Inferior parietal cortex (tissue), 1 donor: Measurements from ENCODE around the gene EIF5.
A peak's percentile ranks its signal among the peaks of the same experiment; 100 is the strongest.

Source experiments
- DNase-seq: peaks from one replicate; pipeline ENCODE4 v3.0.0-alpha.2; 2016; ENCODE audit errors: extremely low spot score

EIF5 gene

DNA sequence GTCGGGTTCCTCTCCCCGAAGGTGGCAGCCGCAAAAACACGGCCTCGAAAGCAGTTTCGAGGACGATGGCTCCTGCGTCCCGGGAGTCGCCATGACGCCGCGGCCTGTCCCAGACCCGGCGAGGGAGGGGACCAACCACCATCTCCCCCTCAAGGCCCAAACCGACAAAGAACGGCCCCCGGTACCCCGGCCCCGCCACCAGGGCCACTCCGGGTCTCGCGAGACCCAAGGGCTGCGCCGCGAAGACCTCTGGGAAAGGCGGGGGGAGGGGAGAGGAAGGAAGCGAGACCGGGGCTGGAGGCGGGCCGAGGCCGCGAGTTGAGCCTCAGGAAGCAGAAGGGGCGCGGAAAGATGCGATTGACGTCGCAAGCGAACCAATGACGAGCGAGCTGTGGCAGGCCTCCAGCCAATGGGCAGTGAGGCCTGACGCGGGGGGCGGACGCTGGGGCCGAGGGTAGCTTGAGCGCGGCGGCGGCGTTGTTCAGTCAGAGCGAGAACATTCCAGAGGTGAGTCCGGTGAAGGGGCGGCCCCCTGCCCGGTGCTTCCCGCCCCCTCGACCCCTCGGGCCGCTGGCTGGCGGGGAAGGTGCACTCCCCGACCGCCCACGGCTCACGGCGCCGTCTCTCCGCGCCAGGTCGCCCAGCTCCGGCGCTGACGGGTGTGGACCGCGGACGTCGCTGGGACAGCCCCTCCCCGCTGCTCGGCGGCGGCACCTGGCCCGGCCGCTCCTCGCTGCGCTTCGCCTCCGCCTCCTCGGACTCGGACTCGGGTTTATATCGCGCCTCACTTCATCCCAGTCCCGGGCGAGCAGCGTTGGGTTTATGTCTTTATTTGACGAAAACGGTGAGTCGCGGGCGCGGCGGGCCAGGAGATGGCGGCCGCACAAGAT lies at the start of gene EIF5:
EIF5 (plus strand) TSS at position 484 of the 890 bp plus-strand sequence. CDS start 1,624 bp downstream, outside the sequence.
- DNase-seq: peak; percentile 99

- DNase-seq: no peak
Measured at GRCh38 chr14:103284574-103285467, 49.2 kb upstream of the EIF5 start.

- no peak for DNase-seq
Measured at GRCh38 chr14:103286460-103286859, 47.6 kb upstream of the EIF5 start.

DNA sequence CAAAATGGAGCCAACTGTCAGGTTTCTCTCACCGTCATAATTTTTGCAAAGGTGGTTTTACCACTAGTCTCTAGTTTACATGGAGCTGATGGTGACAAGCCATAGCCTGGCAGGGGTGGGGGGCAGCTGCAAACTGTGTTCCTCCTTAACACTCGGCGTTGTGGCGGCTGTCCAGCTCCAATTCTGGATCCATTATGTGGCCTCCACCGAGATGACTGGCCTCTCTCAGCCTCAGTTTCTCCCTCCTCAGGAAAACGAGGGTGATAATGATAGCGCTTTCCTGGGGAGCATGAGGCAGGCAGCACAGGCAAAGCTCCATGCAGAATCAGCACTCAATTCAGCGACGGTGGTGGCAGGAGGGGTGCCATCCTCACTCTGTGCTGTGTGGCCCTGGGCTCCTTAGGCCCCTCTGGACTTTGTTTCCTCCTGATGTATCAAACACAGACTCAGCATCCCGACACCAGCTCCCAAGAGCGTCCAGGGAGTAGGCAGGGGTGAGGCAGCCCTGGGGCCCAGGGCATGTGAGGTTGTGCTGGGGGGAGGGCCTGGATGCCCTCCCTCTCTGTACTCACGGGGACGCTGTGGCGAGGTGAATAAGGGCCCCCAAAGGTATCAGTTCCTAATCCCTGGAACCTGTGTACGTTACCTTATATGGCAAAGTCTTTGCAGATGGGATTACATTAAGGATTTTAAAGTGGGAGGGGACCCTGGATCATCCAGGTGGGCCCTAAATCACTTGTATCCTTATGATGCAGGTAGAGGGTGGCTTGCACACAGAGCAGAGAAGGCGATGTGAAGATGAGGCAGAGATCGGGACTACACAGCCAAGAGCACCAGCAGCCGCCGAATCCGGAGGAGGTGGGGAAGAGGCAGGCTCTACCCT lies 46.8 kb upstream of the EIF5 start:
- no peak for DNase-seq

DNA sequence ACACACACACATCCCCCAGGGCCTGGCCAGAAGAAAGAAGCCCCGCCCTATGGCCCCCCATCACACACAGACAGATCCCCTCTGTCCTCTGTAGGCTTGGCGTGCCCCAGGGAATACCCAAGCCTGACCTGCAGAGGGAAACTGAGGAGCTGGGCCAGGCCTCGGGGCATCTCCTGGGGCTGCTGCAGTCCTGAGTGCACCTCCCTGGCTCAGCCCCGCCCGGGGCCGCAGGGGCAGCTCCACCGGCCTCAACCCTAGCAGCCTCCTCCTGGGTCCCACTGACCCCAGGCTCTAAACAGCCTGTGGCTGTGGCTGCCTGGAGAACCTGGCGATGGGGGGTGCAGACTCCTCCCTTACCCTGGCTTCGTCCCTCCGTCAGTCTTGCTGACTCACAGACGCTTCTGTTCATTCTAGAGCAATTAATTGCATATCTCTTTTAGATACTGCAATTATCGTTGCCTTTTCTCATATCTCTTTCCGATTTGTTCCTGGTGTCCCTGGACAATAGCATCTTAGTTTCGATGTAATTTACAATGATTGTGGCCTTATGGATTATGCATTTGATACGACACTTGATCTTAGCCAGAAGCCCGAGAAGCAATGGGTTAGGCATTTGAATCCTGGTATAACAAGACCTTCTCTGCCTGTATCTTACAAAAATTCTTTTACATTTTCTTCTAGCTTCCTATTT lies 45.8 kb upstream of the EIF5 start:
- no peak for DNase-seq

GRCh38 chr14:103290056-103290455 lies 44.0 kb upstream of the EIF5 start:
- no peak for DNase-seq

- no peak for DNase-seq
Measured at GRCh38 chr14:103290494-103290893, 43.5 kb upstream of the EIF5 start.

GRCh38 chr14:103290961-103291360 lies 43.1 kb upstream of the EIF5 start:
- no peak for DNase-seq

DNA sequence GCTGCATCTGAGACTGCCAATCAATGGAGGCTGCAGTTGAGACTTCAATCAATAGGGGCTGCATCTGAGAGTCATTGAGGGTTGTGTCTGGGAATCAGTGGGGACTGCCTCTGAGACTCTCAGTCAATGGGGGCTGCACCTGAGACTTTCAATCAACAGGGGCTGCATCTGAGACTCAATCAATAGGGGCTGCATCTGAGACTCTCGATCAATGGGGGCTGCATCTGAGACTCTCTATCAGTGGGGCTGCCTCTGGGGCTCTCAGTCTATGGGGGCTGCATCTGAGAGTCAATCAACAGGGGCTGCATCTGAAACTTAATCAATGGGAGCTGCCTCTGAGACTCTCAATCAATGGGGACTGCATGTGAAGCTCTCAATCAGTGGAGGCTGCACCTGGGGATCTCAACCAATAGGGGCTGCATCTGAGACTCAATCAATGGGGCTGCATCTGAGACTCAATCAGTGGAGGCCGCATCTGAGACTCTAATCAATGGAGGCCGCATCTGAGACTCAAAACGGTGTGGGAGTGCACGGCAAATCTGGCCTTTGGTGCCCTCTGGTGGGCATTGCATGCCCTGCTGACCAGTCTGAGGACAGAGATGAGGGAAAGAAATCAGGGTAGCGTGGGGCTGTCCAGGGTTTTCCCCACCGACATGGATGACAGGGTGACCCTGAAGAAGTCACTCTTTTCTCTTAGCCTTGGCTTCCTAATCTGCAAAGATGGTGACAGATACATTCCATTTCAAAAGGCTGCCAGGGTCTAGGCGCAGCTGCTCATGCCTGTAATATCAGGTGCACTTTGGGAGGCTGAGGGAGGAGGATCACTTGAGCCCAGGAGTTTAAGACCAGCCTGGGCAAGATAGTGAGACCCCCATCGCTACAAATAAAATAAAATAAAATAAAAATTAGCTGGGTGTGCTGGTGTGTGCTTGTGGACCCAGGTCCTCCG lies 41.3 kb upstream of the EIF5 start:
- peak; percentile 90 for DNase-seq

GRCh38 chr14:103293465-103293864 lies 40.6 kb upstream of the EIF5 start:
- no peak for DNase-seq

- no peak for DNase-seq
Measured at GRCh38 chr14:103294091-103294490, 39.9 kb upstream of the EIF5 start.

DNA sequence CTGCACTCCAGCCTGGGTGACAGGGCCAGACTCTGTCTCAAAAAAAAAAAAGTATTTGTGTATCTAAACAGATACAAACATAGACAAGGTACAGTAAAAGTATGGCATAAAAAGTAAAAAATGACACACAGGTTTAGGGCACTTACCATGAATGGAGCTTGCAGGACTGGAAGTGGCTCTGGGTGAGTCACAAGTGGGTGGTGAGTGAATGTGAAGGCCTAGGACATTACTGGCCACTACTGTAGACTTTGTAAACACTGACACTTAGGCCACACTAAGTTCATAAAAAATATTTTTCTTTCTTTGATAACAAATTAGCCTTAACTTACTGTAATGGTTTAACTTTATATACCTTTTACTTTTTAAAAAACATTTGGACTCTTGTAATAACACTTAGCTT lies 38.0 kb upstream of the EIF5 start:
- no peak for DNase-seq

DNA sequence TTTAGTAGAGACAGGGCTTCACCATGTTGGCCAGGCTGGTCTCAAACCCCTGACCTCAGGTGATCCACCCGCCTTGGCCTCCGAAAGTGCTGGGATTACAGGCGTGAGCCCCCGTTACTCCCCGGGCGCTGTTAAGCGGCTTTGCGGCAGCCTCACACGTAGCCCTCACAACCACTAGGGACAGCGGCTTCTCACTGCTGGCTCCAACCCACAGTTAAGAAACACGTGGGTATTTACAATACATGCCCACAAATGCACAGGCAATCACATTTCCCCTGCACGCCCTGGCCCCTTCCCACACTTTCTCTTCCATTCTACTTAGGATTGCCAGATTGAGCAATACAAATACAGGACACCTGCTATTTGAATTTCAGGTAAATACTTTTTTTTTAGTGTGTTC lies 37.0 kb upstream of the EIF5 start:
- DNase-seq: no peak

DNA sequence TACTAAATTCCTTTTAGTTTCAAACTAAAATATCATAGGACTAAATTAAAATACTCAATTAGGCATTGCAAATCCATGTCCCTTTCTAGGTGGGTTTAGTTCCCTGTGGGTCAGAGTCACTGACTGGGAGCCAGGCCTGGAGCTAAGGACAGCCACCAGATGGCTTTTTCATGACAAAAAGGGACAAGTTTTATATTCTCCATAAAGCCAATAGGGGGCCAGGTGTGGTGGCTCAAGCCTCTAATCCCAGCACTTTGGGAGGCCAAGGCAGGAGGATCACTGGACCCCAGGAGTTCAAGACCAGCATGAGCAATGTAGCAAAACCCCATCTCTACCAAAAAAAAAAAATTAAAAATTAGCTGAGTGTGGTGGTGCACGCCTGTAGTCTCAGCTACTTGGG lies 35.4 kb upstream of the EIF5 start:
- DNase-seq: no peak

DNA sequence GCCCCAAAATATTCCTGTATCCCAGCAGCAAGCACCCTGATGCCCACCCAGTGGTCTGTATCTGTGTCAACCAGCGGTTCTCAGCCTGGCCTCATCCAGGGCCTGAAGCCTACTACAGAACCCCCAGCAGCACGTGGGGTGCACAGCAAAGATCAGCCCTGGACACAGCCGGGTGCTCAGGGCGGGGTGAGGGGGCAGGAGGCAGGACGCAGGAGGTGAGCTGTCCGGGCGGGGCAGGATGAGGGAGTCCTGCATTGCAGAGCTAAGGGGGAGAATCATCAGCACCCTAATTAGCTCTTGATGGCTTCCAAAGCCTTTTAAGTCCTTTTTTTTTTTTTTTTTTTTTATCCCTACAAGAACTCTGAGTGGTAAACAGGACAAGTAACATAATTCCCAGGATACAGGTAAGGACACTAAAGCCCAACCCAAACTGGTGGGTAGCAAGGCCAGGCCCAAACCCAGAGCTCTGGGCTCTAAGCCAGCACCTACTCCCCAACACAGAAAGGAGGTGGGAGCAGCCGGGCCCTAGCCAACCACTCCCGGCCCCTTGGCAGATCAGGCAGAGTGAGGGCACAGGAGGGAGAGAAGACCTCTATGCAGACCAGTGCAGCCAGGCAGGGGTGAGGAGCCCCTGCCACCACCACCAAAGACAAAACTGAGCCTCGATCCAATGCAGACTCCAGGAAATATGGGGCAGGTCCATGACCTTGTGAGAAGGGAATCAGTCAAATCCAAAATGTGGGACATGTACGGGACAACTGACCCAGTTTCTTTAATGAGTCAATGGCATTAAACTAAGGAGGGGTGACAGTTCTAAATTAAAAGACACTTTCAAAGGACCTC lies 32.3 kb upstream of the EIF5 start:
- no peak for DNase-seq

DNA sequence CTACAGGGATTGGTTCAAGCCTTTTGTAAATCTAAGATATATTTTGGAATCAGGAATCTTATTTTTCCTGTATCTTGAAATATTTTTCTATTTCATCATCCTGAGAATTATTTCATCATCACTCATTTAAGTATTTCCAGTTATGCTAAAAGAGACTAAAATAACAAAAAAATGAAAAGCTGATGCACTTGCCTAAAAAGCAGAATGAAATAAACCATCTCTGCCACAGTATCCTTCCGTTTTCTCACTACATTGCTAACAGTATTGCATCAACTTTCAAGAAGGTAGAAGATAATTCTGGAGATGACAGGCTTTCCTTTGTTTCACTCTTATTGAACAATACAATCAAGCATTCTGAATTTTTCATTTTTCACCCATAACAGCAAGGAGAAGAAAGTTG lies 31.1 kb upstream of the EIF5 start:
- no peak for DNase-seq

GRCh38 chr14:103304706-103305105 lies 29.3 kb upstream of the EIF5 start:
- no peak for DNase-seq

DNA sequence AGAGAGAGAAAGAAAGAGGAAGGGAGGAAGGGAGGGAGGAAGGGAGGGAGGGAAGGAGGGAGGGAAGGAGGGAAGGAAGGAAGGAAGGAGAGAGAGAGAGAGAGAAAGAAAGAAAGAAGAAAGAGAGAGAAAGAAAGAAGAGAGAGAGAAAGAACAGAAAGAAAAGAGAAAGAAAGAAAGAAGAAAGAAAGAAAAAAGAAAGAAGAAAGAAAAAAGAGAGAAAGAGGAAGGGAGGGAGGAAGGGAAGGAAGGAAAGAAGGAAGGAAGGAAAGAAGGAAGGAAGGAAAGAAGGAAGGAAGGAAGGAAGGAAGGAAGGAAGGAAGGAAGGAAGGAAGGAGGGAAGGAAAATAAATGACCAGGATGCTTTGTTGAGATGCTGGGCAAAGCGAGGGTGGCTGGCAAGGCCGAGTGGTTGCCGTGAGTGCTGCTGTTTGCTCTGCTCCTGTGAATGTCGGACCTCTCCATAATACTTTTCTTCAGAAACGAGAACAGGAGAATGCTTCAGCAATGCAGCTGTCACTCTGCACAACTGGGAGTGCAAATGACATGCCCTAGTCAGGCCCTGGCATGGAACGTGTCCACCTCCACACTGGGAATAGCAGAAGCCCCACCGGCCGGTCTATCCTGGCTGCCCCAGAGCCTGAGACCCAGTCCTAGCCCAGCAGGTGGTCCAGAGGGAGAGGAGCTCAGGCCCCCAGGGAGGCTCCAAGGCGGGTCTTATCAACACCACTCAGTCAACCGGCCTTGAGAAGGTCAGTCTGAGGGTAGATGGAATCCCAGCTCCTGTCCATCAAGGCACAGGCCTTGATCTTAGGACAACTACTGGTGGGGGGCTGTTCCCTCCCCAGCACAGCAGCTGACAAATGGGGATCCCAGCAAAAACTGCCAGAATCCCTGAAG lies 25.1 kb upstream of the EIF5 start:
- DNase-seq: no peak
